HG02970 (cell line): Measurements from ENCODE around the gene EHD4.

ENCODE experiments used
- ATAC-seq: cut with Tn5 transposase; IDR thresholded peaks from one replicate; pipeline ENCODE4 v1.9.1; 2021; ENCODE audit warnings: mild to moderate bottlenecking, moderate library complexity, moderate number of reproducible peaks; ENCODE audit not compliant: unreplicated experiment, low FRiP score

EHD4 gene

GRCh38 chr15:41848631-41849030 is 123.7 kb downstream of the EHD4 start:
- ATAC-seq = no peak

DNA sequence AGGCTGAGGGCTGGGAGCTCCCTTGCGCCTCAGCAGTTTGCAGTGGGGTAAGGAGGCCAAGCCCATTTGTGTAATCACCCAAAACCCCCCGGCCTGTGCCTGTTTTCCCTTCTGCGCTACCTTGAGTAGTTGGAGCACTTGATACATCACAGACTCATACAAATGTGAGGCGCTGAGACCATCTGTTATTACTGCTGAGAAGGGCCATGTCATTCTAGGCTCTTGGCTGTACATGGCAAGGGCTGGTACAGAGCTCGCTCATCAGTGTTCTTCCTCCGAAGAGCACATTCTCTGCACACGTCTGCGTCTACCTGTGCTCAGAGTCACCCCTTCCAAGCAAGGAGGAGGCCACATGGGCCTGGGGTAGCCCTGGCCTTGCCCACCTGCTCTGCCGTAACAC is 124.4 kb downstream of the EHD4 start:
- no peak for ATAC-seq

DNA sequence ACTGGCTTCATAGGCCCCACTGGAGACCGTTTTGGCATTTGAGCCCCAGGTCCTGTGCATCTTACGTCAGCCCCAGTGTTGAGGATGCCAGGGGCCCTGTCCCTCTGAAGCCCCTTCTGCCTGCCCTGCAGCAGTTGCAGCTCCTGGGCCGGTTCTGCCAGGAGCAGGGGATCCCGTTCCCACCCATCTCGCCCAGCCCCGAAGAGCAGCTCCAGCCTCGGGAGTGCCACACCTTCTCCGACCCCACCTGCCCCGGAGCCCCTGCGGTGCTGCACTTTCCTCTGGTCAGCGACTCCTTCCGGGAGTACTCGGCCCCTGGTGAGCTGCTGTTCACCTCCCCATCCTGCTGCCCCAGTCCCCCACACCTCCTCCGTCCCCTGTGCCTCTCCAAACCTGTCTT is 125.2 kb downstream of the EHD4 start:
- no peak for ATAC-seq
